Loucy (cell line): Measurements from ENCODE around the gene PHACTR3.

Experiments
- CTCF ChIP-seq: fragments of 200-600 bp; sonication (generic); conservative IDR thresholded peaks from 2 replicates; pipeline ENCODE4 v1.5.1; 2014; ENCODE audit warnings: mild to moderate bottlenecking, antibody characterized with exemption, low read length
- EZH2phosphoT487 ChIP-seq: fragments of 200-600 bp; IDR thresholded peaks from 2 replicates; pipeline ENCODE4 v1.6.1; 2018; ENCODE audit warnings: antibody characterized with exemption, mild to moderate bottlenecking, moderate library complexity, borderline replicate concordance

GRCh38 chr20:59805786-59806577 is 201.6 kb downstream of the PHACTR3 start:
- TF ChIP-seq EZH2phosphoT487 (no peak), CTCF (no peak)
